ENCODE data around the gene FGFRL1. TPM values are rescaled to one million over a fixed set of nuclear protein-coding genes. Genes with fewer than 3 reads are reported as not detected.

The FGFRL1 gene
- total RNA-seq, 6 experiments from 2014 or later: 27.9 to 60.1 (median 45.7) TPM

GRCh38 chr4:995311-996026 is 16.0 kb upstream of the FGFRL1 start:
- intact Hi-C loops (cut with DNase I): no loop called here
- 83% methylated on average over 5 of the region's 23 CpGs for WGBS (ENCODE audit: insufficient coverage, low coverage, low lambda C conversion rate, missing lambda C conversion rate)
- H3K36me3 ChIP-seq: peaks cover 0 to 11% (median 2%) of the 10 kb centered on the region in 4 donors
- no peak for ATAC-seq
- TF ChIP-seq POLR2A (IDR thresholded peaks at IDR 0.05): no peak
- TF ChIP-seq CTCF (IDR thresholded peaks at IDR 0.05): no peak
- H3K27ac ChIP-seq: no peak overlapping the region
- H3K27me3 ChIP-seq: no peaks in the 10 kb centered on the region
- H3K4me1 ChIP-seq: peaks cover 0 to 16% (median 7%) of the 10 kb centered on the region in 4 donors
- DNase-seq: no peak
- H3K9me3 ChIP-seq: no peaks in the 10 kb centered on the region
- H3K4me3 ChIP-seq: no peak overlapping the region

- DNase-seq: peak in 1 of 3 donors; percentile 21
- WGBS (ENCODE audit: insufficient coverage, low coverage, low lambda C conversion rate, missing lambda C conversion rate): 65% methylated on average over 6 of the region's 15 CpGs
Measured at GRCh38 chr4:996030-996996, 15.1 kb upstream of the FGFRL1 start.

GRCh38 chr4:996997-997374 is 14.4 kb upstream of the FGFRL1 start:
- DNase-seq: no peak
- H3K27me3 ChIP-seq: no peaks in the 10 kb centered on the region

More at GRCh38 chr4:996030-996996, 15.1 kb upstream of the FGFRL1 start:
- Histone ChIP-seq H3K36me3 (peaks cover 0 to 2% (median 0%) of the 10 kb centered on the region in 4 donors), H3K9me3 (no peaks in the 10 kb centered on the region), H3K4me3 (no peak overlapping the region), H3K4me1 (peaks cover 0 to 14% (median 5%) of the 10 kb centered on the region in 4 donors), H3K27ac (no peak overlapping the region), H3K27me3 (no peaks in the 10 kb centered on the region)
- TF ChIP-seq POLR2A (IDR thresholded peaks at IDR 0.05) (no peak), CTCF (IDR thresholded peaks at IDR 0.05) (no peak)
- no peak for ATAC-seq
- intact Hi-C loops (cut with DNase I): no loop called here

More at GRCh38 chr4:996997-997374, 14.4 kb upstream of the FGFRL1 start:
- H3K9me3 ChIP-seq: no peaks in the 10 kb centered on the region
- intact Hi-C loops (cut with DNase I): no loop called here
- H3K4me3 ChIP-seq: peak overlapping the region in 1 of 3 donors; percentile 16
- TF ChIP-seq CTCF (IDR thresholded peaks at IDR 0.05) (no peak), POLR2A (IDR thresholded peaks at IDR 0.05) (no peak)
- WGBS (ENCODE audit: insufficient coverage, low coverage, low lambda C conversion rate, missing lambda C conversion rate): 23% methylated on average over 9 of the region's 25 CpGs
- no peak for ATAC-seq
- H3K4me1 ChIP-seq: peaks cover 0 to 10% (median 3%) of the 10 kb centered on the region in 4 donors
- no peaks in the 10 kb centered on the region for H3K36me3 ChIP-seq
- no peak overlapping the region for H3K27ac ChIP-seq

Data from right lobe of liver (tissue), 6 donors.